GM12865 (cell line): ENCODE results near the gene ANAPC4.
A peak's percentile ranks its signal among the peaks of the same experiment; 100 is the strongest.

ENCODE experiments used
- DNase-seq: peaks from one replicate; pipeline ENCODE4 v3.0.0; 2010; ENCODE audit warnings: low read depth
- H3K4me3 ChIP-seq: 2 replicates; pipeline ENCODE4 v1.5.1; 2011; ENCODE audit warnings: mild to moderate bottlenecking, low read depth, low read length, control low read depth
- CTCF ChIP-seq: IDR thresholded peaks from 2 replicates; pipeline ENCODE4 v1.5.1; 2011; ENCODE audit warnings: low read length, control low read depth, low read depth, inconsistent platforms; ENCODE audit not compliant: insufficient read depth; ENCODE audit errors: missing control alignments

ANAPC4 gene

DNA sequence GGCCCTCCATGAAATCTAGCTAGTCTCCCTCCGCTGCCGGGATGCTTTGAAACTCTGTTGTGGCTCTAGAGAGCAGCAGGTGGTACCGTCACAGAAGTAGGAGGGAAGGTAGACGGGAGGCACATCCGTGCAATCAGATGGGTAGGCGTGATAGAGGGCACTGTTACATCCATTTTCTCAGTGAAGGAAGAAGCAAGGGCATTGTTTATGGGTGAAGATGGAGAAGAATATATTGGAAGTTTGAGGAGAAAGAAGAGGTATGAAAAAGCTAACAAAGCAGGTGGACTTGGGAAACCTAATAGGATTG is 1.3 kb downstream of the ANAPC4 start:
- no peak for TF ChIP-seq CTCF
- DNase-seq: no peak
- peak overlapping the region; percentile 98 for H3K4me3 ChIP-seq

DNA sequence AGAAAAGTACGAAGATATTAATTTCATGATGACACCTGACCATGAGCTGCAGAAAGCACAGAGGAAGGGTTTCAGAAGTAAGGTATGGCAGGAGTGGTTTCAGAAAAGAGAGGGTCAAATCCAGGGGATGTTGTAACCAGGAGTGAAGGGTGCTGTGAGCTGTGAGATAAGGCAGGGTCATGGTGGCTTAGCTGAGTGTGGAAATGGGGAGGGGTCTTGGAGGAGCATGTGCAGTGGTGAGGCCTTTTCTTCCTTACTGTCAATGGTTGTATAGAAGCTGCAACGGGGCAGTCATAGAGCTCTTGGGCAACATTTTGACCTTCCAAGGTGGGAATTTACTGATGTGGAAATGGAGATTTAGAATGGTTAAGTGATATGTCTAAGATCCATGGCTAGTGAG is 2.5 kb downstream of the ANAPC4 start:
- no peak overlapping the region for H3K4me3 ChIP-seq
- TF ChIP-seq CTCF: no peak
- no peak for DNase-seq

DNA sequence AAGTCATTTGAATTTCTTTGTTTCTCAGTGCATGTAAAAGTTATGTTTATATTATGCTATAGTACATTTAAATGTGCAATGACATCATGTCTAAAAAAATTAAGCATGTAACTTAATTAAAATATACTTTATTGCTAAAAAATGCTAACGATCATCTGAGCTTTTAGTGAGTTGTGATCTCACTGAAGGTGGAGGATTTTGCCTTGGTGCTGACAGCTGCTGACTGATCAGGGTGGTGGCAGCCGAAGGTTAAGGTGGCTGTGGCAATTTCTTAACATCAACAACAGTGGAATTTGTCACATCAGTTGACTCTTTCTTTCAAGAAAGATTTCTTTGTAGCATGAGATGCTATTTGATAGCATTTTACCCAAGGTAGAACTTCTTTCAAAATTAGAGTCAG is 6.6 kb downstream of the ANAPC4 start:
- no peak for DNase-seq
- TF ChIP-seq CTCF: no peak
- no peak overlapping the region for H3K4me3 ChIP-seq

DNA sequence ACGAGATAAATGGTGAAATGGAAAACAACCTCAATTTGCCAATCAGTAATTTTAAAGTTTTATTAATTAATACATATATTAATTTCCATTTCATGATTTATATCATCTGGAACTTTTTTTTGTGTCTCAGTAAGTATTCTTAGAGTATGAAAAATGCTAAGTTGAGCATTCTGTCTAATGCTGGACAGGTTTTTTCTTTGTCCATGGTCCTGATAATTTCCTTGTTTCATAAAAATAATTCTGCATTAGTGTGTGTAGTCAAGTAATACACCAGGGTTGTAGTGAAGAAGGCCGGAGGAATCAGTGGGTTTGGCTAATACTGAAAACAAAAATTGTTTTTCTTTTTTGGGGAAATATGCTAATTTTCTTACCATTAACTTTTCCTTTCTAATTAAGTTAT is 9.9 kb downstream of the ANAPC4 start:
- DNase-seq: no peak
- no peak overlapping the region for H3K4me3 ChIP-seq
- TF ChIP-seq CTCF: no peak

DNA sequence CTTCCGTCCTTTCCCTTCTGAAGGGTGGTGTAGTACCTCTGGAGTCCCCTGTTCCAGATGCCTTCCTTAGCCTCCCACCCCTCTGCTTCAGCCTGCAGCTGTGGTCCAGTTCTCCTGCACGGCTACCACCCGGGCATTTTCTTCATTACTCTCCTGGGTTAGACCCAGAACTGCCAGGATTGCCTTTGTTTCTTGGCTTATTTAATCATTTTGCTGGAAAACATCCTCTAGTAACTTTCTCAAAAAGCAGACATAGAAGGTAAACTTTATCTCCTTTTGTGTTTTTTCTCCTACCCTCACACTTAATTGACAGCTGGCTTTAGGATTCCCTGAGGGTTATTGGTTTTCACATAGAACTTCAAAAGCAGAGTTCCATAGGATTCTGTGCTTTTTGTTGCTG is 20.2 kb downstream of the ANAPC4 start:
- TF ChIP-seq CTCF: no peak
- DNase-seq: no peak
- no peak overlapping the region for H3K4me3 ChIP-seq

- DNase-seq: no peak
- no peak for TF ChIP-seq CTCF
- H3K4me3 ChIP-seq: no peak overlapping the region
Observed at GRCh38 chr4:25399510-25399909, 22.4 kb downstream of the ANAPC4 start.

GRCh38 chr4:25401066-25401465 is 24.0 kb downstream of the ANAPC4 start:
- no peak for TF ChIP-seq CTCF
- no peak for DNase-seq
- H3K4me3 ChIP-seq: no peak overlapping the region
